Stimulated activated CD8-positive, alpha-beta memory T cell treated with anti-CD3 and anti-CD28 coated beads, Interleukin-15, amount 100 ng/mL, for 24 hours (primary cell): Measurements from ENCODE around the gene CCDC181.

ENCODE experiments used
- DNase-seq: peaks from one replicate; pipeline ENCODE4 v3.0.0-alpha.2; 2020; ENCODE audit warnings: low read depth

CCDC181 gene

DNA sequence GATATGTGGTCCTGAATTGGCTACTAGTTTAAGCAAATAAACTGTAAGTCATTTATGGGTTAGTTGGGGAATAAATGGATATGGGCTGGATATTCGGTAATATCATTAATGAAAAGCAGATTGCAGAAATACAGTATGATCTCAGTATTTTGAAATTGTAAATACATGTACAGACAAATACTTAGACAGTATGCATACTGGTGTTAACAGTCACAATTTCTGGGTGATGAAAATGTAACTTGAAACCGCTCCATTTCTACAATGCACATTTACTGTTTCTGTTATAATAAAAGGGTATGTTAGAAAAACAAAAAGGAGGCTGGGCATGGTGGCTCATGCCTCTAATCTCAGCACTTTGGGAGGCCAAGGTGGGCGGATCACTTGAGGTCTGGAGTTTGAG lies 31.3 kb downstream of the CCDC181 start:
- DNase-seq, result no peak

DNA sequence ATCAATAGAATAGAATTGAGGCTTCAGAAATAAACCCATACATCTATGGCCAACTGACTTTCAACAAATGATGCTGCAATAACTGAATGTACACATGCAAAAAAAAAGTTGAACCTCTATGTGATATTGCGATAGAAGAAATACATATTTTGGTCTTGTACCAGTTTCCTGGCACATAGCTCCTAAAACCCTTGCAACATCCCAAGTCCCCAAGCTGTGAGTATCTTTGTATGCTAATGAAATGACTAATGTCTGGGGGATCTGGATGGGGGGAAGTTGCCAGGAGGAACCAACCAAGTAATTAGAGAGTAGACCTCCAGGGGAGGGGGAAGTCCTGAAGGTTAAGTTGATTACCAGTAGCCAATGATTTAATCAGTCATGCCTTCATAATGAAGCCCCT lies 34.9 kb downstream of the CCDC181 start:
- no peak for DNase-seq

DNA sequence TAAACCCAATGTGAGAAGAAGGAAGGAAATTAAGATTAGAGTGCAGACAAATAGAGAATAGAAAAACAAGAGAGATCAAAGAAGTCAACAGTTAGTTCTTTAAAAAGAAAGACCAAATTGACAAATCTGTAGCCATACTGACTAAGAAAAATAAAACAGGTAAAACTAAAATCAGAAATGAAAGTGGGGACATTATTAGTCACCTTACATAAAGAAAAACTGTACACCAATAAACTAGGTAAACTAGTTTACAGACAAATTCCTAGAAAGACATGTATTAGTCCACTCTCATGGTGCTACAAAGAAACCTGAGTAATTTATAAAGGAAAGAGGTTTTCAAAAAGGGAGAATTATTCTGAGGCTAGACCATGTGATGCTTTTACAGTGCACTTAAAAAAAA lies 37.0 kb downstream of the CCDC181 start:
- no peak for DNase-seq

DNA sequence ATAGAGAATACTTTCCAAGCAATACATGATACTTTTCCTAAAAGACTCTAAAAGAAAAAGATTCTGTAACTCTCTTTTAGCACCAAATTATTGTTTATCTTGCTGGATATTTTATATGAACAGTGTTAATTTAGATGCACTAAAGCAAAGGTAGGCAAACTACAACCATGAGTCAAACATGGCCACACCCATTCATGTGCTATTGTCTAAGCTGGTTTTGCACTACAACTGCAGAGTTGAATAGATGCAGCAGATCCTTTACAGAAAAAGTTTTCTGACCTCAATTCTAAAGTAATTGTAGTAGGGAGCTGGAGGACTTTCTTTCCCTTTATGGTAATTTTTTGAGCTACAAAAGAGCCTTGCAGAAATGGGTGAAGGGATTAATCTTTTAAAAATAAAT lies 39.9 kb downstream of the CCDC181 start:
- no peak for DNase-seq

DNA sequence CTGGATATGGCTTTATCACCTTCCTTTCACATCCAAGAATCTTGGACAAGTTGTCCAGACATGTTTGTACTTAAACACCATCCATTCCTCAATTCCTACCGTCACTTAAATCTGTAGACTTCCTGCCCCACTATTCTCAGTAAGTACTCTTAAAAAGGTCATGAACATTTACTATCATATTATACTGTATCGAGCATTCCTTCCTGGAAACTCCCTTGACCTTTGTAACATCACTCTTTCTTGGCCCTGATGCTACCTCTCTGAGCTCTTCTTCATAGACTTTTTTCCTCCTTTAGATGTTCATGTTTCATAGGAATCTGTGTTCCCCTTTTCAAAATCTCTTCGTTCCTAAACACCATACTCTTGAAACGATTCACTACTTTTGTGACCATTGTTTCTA lies 43.8 kb downstream of the CCDC181 start:
- DNase-seq, result no peak

DNA sequence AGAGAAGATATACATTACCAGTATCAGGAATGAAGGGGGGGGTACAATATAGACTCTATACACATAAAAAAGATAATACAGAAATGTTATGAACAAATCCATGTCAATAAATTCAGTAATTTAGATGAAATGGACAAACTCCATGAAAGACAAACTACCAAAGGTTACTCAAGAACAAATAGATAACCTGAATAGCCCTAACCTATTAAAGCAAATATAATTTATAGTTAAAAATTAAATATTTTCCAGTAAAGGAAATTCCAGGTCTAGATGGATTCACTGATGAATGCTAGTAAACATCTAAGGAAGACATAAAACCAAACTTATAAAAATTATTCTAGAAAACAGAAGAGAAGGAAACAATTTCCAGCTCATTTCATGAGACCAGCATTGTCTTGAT lies 46.1 kb downstream of the CCDC181 start:
- no peak for DNase-seq

DNA sequence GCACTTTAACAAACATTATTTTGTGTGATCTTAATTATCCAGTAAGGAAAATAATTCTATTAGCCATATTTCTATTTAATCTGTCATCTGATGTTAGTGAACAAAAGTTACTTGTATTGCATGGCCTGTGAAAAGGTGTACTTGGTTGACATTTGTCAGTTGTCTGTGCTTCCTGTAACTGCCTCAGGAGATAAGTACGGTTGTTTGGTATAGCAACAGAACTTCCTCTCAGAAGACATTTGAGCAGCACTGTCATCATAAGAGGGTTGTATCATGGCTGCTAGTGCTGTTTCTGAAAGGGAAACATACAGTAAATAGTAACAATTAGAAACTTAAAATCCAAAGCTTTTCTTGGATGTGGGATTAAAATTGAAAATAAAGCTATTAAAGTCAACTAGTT lies 55.9 kb downstream of the CCDC181 start:
- no peak for DNase-seq

DNA sequence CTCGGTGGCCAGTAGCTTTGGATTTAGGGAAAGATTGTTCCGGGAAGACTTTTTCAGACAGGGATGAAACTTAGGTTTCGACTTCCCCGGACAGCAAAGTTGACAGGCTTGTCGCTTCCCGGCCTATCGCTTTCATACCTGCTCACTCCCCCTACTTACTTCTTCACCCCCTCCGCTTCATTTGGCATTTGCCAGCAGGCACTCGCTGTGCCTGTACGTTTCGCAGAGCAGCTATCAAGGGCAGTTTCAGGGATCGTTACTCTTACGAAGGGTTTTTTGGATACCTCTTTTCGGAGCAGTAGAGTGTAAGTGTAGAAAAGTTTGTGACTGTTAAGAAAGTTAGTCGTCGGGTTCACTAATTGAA lies 58.9 kb downstream of the CCDC181 start:
- no peak for DNase-seq

DNA sequence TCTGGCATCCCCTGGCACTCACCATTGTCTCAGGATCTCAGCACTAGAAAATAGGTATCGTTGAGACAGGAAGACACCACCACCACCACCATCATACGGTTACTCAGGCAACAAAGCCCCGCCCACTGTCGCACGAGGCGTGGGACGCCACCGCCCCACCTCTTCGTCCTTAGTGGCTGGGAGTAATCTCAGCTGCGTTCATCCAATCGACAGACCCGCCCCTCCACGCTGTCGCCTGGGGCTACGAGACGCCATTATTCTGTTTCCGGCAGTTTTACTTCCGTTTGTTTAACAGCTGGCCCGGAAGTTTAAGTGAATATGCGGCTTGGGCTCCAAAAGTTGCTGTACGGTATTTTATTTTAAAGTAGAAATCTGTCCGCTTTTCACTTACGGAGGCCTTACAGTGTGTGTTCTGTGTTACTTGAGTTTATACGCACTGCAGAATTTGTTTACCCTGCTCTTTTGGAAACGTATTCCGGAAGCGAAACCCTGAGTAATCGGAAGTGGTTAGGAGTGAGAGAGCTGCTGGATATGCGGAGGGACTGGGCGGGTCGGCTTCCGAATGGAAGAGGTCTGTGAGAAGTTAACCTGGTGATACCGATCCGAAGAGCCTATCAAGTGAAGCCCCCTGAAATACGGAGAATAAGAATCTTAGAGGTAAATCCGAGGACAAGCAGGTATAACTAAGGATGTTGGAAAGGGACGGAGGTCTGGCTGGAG lies 59.4 kb downstream of the CCDC181 start, which contains the start of the genes BLZF1 and NME7:
Gene BLZF1, plus strand, starts transcription at position 510 of the 720 bp plus-strand sequence. CDS start 1,328 bp downstream, outside the sequence.
Gene NME7, minus strand, starts transcription at position 112 of the 720 bp plus-strand sequence. Its CDS starts 87 bp downstream, at position 25.
- DNase-seq, result peak; percentile 96

DNA sequence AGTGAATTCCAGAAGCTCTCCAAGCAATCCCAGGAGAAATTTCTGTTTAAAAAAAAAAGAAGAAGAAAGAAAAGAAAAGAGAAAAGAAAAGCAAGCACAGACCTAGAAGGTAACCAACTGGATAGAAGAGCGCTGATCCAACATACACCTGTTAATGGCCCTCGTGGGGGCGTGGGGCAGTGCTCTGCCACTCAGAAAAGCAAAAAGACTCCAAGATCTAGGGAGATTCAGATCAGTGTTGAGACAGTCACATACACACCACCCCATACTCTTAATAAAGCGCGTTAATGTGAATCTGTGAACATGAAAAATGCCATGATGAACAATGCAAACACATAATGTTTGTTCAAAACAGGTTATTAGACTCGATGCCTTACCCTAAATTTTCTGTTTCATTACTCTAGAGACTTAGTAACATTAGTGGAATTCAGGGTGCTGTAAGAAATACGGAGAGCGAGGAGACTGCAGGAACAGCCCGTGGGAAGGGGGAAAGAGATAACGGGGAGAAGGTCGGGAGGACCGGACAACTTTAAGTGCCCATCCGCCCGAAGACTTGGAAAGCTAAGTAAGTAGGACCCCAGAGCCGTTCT lies 60.1 kb downstream of the CCDC181 start:
- no peak for DNase-seq

DNA sequence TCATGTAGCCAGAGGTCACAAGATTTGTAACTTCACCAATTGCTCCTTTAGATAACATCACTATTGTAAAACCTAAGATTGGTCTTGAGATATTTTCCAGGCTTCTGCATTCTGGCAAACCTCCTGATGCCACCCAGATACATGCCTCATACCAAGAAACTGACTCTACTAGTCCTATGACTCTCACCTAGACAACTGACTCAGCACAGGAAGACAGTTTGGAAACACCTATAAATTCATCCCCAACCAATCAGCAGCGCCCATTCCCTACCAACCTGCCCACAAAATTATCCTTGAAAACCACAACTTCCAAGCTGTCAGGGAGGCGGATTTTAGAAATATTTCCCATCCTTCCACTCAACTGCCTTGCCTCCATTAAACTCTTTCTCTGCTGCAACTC lies 62.3 kb downstream of the CCDC181 start:
- no peak for DNase-seq

DNA sequence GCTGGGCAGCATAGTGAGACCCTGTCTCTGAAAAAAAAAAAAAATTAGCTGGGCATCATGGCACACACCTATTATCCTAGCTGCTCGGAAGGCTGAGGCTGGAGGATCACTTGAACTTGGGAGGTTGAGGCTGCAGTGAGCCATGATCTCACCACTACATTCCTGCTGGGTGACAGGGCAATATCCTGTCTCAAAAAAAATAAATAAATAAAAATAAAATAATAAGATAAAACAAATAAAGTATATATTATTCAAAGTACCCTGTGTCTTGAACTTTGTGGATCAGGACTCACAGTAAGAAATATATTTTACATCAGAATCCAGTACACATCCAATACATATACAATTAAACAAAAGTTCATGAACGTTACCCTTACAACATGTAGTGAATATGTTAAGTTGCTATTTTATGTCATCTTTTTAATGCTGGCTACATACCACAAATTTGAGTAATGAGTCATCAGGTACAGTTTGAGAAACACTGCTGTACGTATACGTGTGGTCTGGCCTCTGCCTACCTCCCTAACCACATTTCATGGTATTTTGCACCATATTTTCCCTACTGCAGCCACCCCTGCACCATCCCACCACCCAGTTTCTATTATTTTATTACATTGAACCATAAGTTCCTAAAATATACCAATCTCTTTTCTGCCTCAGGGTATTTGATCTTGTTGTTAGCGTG lies 64.1 kb downstream of the CCDC181 start:
- DNase-seq, result no peak

DNA sequence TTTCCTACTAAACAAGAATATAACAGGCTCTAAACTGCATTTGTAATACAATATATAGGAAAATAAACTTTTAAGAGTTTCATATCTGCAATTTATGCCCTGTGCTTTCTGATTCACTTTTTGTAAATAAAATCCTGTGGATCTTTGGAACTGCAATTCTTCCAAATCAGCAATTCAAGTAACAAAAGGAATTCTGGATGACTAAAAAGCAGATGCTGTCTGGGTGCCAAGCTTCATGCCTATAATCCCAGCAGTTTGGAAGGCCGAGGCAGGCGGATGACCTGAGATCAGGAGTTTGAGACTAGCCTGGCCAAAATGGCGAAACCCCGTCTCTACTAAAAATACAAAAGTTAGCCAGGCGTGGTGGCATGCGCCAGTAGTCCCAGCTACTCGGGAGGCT lies 66.0 kb downstream of the CCDC181 start:
- no peak for DNase-seq

DNA sequence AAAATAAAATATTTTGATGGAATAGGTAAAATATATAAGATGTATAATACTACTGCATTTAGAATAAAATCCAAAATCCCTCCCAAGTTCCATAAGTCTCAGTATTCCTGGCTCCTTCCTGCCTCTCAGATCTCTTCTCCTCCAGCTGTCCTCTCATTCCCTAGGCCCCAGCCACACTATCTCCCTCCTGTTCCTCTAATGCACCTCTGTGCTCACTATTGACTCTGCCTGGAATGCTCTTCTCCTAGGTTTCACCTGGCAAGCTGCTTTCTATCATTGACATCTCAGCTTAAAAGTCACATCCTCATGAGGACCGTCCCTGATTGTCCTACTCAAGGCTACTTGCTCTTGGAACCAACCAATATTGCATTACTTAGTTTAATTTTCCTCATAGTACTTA lies 66.9 kb downstream of the CCDC181 start:
- no peak for DNase-seq

DNA sequence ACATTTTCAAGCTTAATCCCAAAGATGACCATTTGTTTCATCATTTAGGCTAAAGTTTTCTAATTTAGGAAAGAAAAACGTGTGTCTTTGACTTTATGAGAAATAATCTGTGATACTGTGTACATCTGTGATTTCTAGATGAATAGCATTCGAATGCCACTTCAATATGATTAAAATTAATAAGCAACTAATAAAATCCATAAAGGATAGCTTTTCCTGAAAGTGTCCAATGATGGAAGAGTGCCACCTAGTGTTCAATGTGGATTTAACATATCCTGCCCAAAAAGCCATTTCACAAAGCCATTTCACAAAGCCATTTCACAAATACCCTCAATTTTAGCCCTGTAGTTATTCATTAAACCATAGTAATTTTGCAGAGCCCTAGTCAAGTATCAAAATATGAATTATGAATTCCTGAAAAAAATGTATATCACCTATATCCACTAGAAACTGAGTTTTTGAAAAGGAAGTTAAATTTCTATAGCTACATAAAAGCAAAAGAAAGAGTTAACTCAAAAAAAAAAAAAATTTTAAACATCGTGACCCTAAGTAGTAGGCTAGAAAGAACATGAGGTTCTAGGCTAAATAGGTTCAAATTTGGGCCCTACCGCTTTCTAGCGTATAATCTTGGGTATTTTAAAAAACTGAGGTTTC lies 78.8 kb downstream of the CCDC181 start:
- no peak for DNase-seq

DNA sequence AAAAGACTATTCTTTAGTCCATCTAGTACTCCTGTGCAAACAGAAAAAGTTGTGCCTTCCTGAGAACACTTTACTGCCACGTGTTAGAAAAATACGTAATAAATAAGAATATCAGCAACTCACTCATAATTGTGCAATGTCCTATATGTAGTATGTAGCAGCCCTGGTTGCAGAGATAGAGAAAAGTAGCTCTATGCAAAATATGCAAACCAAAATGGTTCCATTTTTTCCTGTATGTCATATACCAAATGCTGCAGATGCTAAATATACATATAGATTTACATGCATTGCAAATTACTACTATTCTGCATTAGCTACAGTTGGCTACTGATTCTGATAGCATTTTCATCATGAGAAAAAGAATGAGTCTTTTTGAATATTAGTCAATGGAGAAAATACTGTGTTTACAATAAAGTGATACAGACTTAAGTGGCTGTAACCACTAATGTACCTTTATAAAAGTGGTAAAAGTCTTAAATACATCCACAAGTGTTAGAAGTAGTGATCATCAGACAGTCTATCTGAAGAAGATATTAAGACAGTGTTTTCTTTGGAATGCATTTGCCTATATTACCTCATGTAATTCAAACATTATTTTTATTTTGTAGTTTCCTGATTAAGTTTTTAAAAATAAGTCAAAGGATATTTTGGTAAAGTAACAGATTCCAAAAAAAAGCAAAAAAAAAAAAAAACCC lies 79.4 kb downstream of the CCDC181 start:
- DNase-seq, result no peak

DNA sequence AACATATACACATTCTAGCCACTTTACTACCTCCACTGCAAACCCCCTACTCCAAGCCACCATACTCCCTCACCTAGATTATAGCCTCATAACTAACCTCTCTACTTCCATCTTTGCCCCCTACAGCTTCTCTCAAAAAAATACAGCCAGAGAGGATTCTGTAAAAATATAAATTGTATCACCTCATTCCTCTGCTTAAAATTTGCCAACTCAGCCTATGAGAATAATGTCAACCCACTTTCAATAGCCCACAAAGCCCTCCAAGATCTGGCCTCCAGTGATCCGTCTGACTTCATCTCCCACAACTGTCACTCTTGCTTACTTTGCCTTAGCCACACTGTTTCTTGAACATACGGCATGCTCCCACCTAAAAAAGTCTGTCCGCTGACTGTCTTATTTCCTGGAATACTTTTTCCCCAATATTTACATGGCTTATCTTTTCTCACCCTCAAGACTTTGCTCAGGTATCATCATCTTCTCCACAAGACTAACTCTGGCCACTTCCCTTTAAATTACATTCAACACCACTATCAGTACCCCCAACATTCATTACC lies 81.2 kb downstream of the CCDC181 start:
- no peak for DNase-seq

DNA sequence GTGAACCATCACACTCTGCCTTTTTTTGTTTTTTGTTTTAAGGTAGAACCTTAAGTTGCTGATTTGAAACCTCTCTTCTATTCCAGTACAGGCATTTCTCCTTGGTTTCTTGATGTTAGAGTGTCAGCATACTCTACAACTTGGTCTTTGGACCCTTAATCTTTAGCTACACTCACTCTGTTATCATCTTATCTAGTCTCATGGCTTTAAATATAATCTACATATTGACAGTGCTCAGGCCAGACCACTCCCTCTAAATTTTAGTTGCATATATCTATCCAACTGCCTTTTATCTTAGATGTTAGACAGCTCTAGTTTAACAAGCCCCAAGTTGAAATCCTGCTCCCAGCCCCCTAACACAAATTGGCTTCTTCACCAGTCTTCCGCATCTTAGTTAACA lies 81.8 kb downstream of the CCDC181 start:
- no peak for DNase-seq
